HepG2 (cell line): ENCODE measurements around the gene TRIM54. TPM values are rescaled to one million over a fixed set of nuclear protein-coding genes. Genes with fewer than 3 reads are reported as not detected.

Source experiments
- BRCA1 ChIP-seq: sonication (generic); formaldehyde crosslinking; IDR thresholded peaks from 2 replicates; pipeline ENCODE4 v1.4.0; 2020; ENCODE audit warnings: missing genetic modification reagents
- CHD4 ChIP-seq: fragments of 200-600 bp; sonication (generic); IDR thresholded peaks from 2 replicates; pipeline ENCODE4 v1.7.0; 2017; ENCODE audit warnings: mild to moderate bottlenecking, low read length, borderline replicate concordance
- GABPA ChIP-seq, 2 experiments: IDR thresholded peaks; 2 replicates each; pipeline ENCODE4 v1.6.1; 2011 to 2016; ENCODE audit warnings: low read depth in 2 of 2, low read length in 1 of 2, missing biosample characterization in 1 of 2, missing genetic modification characterization in 1 of 2
- HNRNPK ChIP-seq: fragments of 200-400 bp; formaldehyde crosslinking; IDR thresholded peaks from 2 replicates; pipeline ENCODE4 v1.6.1; 2018; ENCODE audit warnings: low read length, low read depth, moderate library complexity, mild to moderate bottlenecking; ENCODE audit not compliant: poor library complexity, severe bottlenecking
- HNRNPLL ChIP-seq: fragments of 200-400 bp; formaldehyde crosslinking; IDR thresholded peaks from 2 replicates; pipeline ENCODE4 v1.6.1; 2017; ENCODE audit warnings: mild to moderate bottlenecking, low read depth, low read length; ENCODE audit not compliant: poor library complexity, severe bottlenecking
- SIX1 ChIP-seq: sonication (generic); formaldehyde crosslinking; IDR thresholded peaks from 2 replicates; pipeline ENCODE4 v1.4.0; 2020; ENCODE audit warnings: missing genetic modification reagents, borderline replicate concordance
- TBX2 ChIP-seq: sonication (generic); formaldehyde crosslinking; IDR thresholded peaks from 2 replicates; pipeline ENCODE4 v1.5.0; 2020; ENCODE audit warnings: missing genetic modification reagents, mild to moderate bottlenecking, borderline replicate concordance
- TCF12 ChIP-seq, 2 experiments: fragments of 450-650 bp in 1 of 2; sonication (generic) in 1 of 2; formaldehyde crosslinking in 1 of 2; IDR thresholded peaks; 2 replicates each; pipeline versions ENCODE4 v1.6.1 to v1.8.0; 2017 to 2022; ENCODE audit warnings: antibody characterized with exemption in 1 of 2, mild to moderate bottlenecking in 1 of 2, missing genetic modification reagents in 1 of 2, moderate library complexity in 1 of 2
- ZBTB7B ChIP-seq: sonication (generic); formaldehyde crosslinking; IDR thresholded peaks from 2 replicates; pipeline ENCODE4 v1.4.0; 2020; ENCODE audit warnings: missing genetic modification reagents
- polyA plus RNA-seq, 8 experiments: library from polyadenylated mRNA; depleted of rRNA in 3 of 8; stranded (reverse) in 7 of 8; unstranded in 1 of 8; fragments of >200 nt; fragmentation: Illumina TruSeq in 4 of 8; extraction: Trizol in 4 of 8; gene quantifications; 2 replicates each; pipeline versions ENCODE4 v1.2.1 to v1.2.3, GENCODE V29; 2011 to 2016; ENCODE audit warnings: low read depth in 4 of 8, missing spikeins in 1 of 8, mixed read lengths in 1 of 8; ENCODE audit not compliant: insufficient read depth in 1 of 8
- total RNA-seq, 5 experiments: library from RNA; depleted of rRNA; stranded (reverse); fragments of >200 nt; fragmentation: Illumina TruSeq; extraction: Trizol; gene quantifications; 2 replicates each; pipeline ENCODE4 v1.2.3, GENCODE V29; 2016; ENCODE audit warnings: low read depth in 1 of 5
- TF ChIP-seq, protein P1 (sequence below): IDR thresholded peaks from 2 replicates; pipeline ENCODE4 v1.6.1; 2016; ENCODE audit warnings: low read depth, missing genetic modification reagents, missing compliant biosample characterization
- TF ChIP-seq, protein P2 (sequence below): sonication (generic); formaldehyde crosslinking; IDR thresholded peaks from 2 replicates; pipeline ENCODE4 v1.4.0; 2020; ENCODE audit warnings: missing genetic modification reagents, borderline replicate concordance
- TF ChIP-seq, protein P3 (sequence below), 2 experiments: sonication (generic) in 1 of 2; formaldehyde crosslinking in 1 of 2; IDR thresholded peaks; 2 replicates each; pipeline versions ENCODE4 v1.6.1 to v1.9.0; 2014 to 2022; ENCODE audit warnings: antibody characterized with exemption in 1 of 2, borderline replicate concordance in 1 of 2, inconsistent platforms in 1 of 2, low read depth in 1 of 2, missing genetic modification reagents in 1 of 2

The TRIM54 gene
- total and polyA plus RNA-seq, 2 of the 13 experiments (the other 11 are each of a cell fraction or from before 2014, with no cell fraction given), result 0.07 to 0.13 TPM

DNA sequence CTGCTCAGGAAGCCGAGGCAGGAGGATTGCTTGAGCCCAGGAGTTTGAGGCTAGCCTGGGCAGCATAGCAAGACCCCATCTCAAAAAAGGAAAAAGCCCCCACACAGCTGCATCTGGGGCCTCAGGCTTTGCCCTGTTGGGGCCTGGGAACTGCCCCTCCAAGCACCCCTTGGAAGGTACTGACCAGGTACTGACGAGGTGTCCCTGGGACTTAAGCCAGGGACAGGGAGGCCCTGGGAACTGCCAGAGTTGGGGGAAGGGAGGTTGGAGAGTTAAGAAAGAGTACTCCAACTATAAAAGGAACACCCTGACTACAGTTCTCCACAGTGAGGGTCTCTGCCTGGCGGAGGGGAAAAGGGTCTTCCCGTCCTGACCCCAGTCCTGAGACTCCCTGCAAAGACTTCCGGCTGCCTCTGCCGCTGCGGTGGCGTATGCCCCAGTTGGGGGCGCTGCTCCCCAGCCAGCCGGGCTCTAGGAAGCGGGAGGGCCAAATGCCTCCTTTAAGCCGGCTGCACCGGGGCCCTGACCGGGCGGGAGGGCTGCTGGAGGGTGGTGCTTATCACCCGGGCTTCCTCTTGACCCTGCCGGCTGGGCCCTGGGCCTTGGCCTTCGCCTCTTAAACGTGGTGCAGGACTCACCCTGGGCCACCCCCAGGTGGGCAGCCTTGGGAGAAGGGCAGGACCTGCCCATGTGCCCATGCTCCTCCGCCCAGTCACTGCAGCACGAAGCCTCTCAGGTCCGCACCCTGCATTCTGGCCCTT is 32.2 kb upstream of the TRIM54 start (continued):
- TF ChIP-seq, protein P1, sequence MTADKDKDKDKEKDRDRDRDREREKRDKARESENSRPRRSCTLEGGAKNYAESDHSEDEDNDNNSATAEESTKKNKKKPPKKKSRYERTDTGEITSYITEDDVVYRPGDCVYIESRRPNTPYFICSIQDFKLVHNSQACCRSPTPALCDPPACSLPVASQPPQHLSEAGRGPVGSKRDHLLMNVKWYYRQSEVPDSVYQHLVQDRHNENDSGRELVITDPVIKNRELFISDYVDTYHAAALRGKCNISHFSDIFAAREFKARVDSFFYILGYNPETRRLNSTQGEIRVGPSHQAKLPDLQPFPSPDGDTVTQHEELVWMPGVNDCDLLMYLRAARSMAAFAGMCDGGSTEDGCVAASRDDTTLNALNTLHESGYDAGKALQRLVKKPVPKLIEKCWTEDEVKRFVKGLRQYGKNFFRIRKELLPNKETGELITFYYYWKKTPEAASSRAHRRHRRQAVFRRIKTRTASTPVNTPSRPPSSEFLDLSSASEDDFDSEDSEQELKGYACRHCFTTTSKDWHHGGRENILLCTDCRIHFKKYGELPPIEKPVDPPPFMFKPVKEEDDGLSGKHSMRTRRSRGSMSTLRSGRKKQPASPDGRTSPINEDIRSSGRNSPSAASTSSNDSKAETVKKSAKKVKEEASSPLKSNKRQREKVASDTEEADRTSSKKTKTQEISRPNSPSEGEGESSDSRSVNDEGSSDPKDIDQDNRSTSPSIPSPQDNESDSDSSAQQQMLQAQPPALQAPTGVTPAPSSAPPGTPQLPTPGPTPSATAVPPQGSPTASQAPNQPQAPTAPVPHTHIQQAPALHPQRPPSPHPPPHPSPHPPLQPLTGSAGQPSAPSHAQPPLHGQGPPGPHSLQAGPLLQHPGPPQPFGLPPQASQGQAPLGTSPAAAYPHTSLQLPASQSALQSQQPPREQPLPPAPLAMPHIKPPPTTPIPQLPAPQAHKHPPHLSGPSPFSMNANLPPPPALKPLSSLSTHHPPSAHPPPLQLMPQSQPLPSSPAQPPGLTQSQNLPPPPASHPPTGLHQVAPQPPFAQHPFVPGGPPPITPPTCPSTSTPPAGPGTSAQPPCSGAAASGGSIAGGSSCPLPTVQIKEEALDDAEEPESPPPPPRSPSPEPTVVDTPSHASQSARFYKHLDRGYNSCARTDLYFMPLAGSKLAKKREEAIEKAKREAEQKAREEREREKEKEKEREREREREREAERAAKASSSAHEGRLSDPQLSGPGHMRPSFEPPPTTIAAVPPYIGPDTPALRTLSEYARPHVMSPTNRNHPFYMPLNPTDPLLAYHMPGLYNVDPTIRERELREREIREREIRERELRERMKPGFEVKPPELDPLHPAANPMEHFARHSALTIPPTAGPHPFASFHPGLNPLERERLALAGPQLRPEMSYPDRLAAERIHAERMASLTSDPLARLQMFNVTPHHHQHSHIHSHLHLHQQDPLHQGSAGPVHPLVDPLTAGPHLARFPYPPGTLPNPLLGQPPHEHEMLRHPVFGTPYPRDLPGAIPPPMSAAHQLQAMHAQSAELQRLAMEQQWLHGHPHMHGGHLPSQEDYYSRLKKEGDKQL (CRISPR knock-in tag), result 0 out of 2 replicates have a peak, but pooled peaks have one; percentile 22
- no peak for TF ChIP-seq TCF12 (IDR thresholded peaks at IDR 0.05)
- TF ChIP-seq TCF12 (CRISPR knock-in tag; IDR thresholded peaks at IDR 0.05), result no peak
- TF ChIP-seq, protein P2, sequence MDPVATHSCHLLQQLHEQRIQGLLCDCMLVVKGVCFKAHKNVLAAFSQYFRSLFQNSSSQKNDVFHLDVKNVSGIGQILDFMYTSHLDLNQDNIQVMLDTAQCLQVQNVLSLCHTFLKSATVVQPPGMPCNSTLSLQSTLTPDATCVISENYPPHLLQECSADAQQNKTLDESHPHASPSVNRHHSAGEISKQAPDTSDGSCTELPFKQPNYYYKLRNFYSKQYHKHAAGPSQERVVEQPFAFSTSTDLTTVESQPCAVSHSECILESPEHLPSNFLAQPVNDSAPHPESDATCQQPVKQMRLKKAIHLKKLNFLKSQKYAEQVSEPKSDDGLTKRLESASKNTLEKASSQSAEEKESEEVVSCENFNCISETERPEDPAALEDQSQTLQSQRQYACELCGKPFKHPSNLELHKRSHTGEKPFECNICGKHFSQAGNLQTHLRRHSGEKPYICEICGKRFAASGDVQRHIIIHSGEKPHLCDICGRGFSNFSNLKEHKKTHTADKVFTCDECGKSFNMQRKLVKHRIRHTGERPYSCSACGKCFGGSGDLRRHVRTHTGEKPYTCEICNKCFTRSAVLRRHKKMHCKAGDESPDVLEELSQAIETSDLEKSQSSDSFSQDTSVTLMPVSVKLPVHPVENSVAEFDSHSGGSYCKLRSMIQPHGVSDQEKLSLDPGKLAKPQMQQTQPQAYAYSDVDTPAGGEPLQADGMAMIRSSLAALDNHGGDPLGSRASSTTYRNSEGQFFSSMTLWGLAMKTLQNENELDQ (CRISPR knock-in tag), result no peak
- TF ChIP-seq ZBTB7B (CRISPR knock-in tag), result peak; percentile 84
- TF ChIP-seq HNRNPK, result no peak
- TF ChIP-seq TBX2, result peak; percentile 40
- TF ChIP-seq BRCA1, result no peak
- TF ChIP-seq, protein P3, sequence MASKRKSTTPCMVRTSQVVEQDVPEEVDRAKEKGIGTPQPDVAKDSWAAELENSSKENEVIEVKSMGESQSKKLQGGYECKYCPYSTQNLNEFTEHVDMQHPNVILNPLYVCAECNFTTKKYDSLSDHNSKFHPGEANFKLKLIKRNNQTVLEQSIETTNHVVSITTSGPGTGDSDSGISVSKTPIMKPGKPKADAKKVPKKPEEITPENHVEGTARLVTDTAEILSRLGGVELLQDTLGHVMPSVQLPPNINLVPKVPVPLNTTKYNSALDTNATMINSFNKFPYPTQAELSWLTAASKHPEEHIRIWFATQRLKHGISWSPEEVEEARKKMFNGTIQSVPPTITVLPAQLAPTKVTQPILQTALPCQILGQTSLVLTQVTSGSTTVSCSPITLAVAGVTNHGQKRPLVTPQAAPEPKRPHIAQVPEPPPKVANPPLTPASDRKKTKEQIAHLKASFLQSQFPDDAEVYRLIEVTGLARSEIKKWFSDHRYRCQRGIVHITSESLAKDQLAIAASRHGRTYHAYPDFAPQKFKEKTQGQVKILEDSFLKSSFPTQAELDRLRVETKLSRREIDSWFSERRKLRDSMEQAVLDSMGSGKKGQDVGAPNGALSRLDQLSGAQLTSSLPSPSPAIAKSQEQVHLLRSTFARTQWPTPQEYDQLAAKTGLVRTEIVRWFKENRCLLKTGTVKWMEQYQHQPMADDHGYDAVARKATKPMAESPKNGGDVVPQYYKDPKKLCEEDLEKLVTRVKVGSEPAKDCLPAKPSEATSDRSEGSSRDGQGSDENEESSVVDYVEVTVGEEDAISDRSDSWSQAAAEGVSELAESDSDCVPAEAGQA (IDR thresholded peaks at IDR 0.05; ENCODE audit: low read depth), result peak; percentile 37; the same call in 1 of the 2 replicates
- TF ChIP-seq, protein P3 (CRISPR knock-in tag; IDR thresholded peaks at IDR 0.05; ENCODE audit: borderline replicate concordance), result no peak
- no peak for TF ChIP-seq CHD4
- no peak for TF ChIP-seq SIX1
- peak; percentile 68 for TF ChIP-seq HNRNPLL
- no peak; the same call in 1 of the 2 replicates for TF ChIP-seq GABPA (IDR thresholded peaks at IDR 0.05; ENCODE audit: low read depth, low read length)
- TF ChIP-seq GABPA (CRISPR knock-in tag; IDR thresholded peaks at IDR 0.05; ENCODE audit: low read depth), result peak; percentile 74
